ENCODE results near the gene RPL7L1.
A peak's percentile ranks its signal among the peaks of the same experiment; 100 is the strongest.
"Not testable (repeated sequence)": the region's sequence is repeated elsewhere in the genome, so short reads cannot be mapped to it uniquely, and the experiment has no call there.

The RPL7L1 gene

GRCh38 chr6:42891199-42891722, 11.8 kb downstream of the RPL7L1 start:
- DNase-seq (ENCODE audit: low read depth in 2 of 2): no peak

GRCh38 chr6:42894041-42894828, 14.8 kb downstream of the RPL7L1 start:
- DNase-seq (ENCODE audit: low read depth in 2 of 2): not testable (repeated sequence)

GRCh38 chr6:42896178-42896719, 16.8 kb downstream of the RPL7L1 start:
- no peak for DNase-seq (ENCODE audit: low read depth in 2 of 2)

- DNase-seq (ENCODE audit: low read depth in 2 of 2): peak; percentile 39 to 78
Observed at GRCh38 chr6:42898891-42899361, 19.5 kb downstream of the RPL7L1 start.

GRCh38 chr6:42899871-42900270, 20.5 kb downstream of the RPL7L1 start:
- DNase-seq (ENCODE audit: low read depth in 2 of 2): no peak

- peak; percentile 35 to 69 for DNase-seq (ENCODE audit: low read depth in 2 of 2)
Observed at GRCh38 chr6:42901538-42901957, 22.1 kb downstream of the RPL7L1 start.

- not testable (repeated sequence) for DNase-seq (ENCODE audit: low read depth in 2 of 2)
Observed at GRCh38 chr6:42902429-42903263, 23.2 kb downstream of the RPL7L1 start.

GRCh38 chr6:42904467-42904866, 25.1 kb downstream of the RPL7L1 start:
- DNase-seq (ENCODE audit: low read depth in 2 of 2): no peak

GRCh38 chr6:42907336-42907735, 27.9 kb downstream of the RPL7L1 start:
- no peak for DNase-seq (ENCODE audit: low read depth in 2 of 2)

- no peak for DNase-seq (ENCODE audit: low read depth in 2 of 2)
Observed at GRCh38 chr6:42909835-42910234, 30.4 kb downstream of the RPL7L1 start.

- DNase-seq (ENCODE audit: low read depth in 2 of 2): no peak
Observed at GRCh38 chr6:42911171-42912021, 32.0 kb downstream of the RPL7L1 start.

- DNase-seq (ENCODE audit: low read depth in 2 of 2): no peak
Observed at GRCh38 chr6:42914546-42914945, 35.1 kb downstream of the RPL7L1 start.

- no peak for DNase-seq (ENCODE audit: low read depth in 2 of 2)
Observed at GRCh38 chr6:42915732-42916131, 36.3 kb downstream of the RPL7L1 start, which contains the start of gene PTCRA. Gene PTCRA (plus strand): TSS chr6:42916053. CDS start chr6:42916070, 17 bp downstream.

- DNase-seq (ENCODE audit: low read depth in 2 of 2): no peak
Observed at GRCh38 chr6:42916288-42916687, 36.9 kb downstream of the RPL7L1 start.

GRCh38 chr6:42921801-42922200, 42.4 kb downstream of the RPL7L1 start:
- DNase-seq (ENCODE audit: low read depth in 2 of 2): no peak

GRCh38 chr6:42923666-42924065, 44.2 kb downstream of the RPL7L1 start:
- DNase-seq (ENCODE audit: low read depth in 2 of 2): no peak

GRCh38 chr6:42925248-42925857, 45.9 kb downstream of the RPL7L1 start:
- no peak for DNase-seq (ENCODE audit: low read depth in 2 of 2)

- DNase-seq (ENCODE audit: low read depth in 2 of 2): peak; percentile 76 to 81
Observed at GRCh38 chr6:42928986-42929820, 49.8 kb downstream of the RPL7L1 start, which contains the start of gene CNPY3. Gene CNPY3 (plus strand): TSS chr6:42929480. CDS start chr6:42929571, 91 bp downstream.

GRCh38 chr6:42929821-42930360, 50.5 kb downstream of the RPL7L1 start:
- DNase-seq (ENCODE audit: low read depth in 2 of 2): peak; percentile 39 to 48

All from stimulated activated CD4-positive, alpha-beta T cell treated with anti-CD3 and anti-CD28 coated beads, Interleukin-1b, Interleukin-23, amount 100 ng/mL, for 4 hours (primary cell).